GM12878 (cell line): Measurements from ENCODE around the gene BBS5. TPM values are rescaled to one million over a fixed set of nuclear protein-coding genes. Genes with fewer than 3 reads are reported as not detected.

Experiments used
- ATAC-seq: fragments of 200-7000 bp; cut with Tn5 transposase; 3 replicates; pipeline ENCODE4 v1.9.1; 2020; ENCODE audit warnings: mild to moderate bottlenecking, moderate library complexity
- BruUV-seq: library from RNA; stranded (reverse); fragments of 400-500 nt; replicated peaks from 2 replicates; lab custom pipeline; 2021; lab: Mats Ljungman, UMichigan
- CTCF ChIA-PET: fragments of 300-600 bp; sonication (Branson Sonifier 250); formaldehyde crosslinking; extraction: SDS; loops from one replicate; lab custom pipeline; 2021; ENCODE audit warnings: inconsistent platforms; lab: Yijun Ruan, JAX
- POLR2A ChIA-PET: fragments of 350-600 bp; formaldehyde crosslinking; extraction: SDS; loops from one replicate; lab custom pipeline; 2021; ENCODE audit warnings: inconsistent platforms; lab: Charles Lee
- RAD21 ChIA-PET: fragments of 300-600 bp; sonication (Branson Sonifier 250); formaldehyde crosslinking; loops from one replicate; lab custom pipeline; 2023; ENCODE audit warnings: antibody characterized with exemption; ENCODE audit not compliant: unreplicated experiment; lab: Charles Lee
- SMC1A ChIA-PET: fragments of 300-600 bp; sonication (Branson Sonifier 250); formaldehyde crosslinking; loops from one replicate; lab custom pipeline; 2023; ENCODE audit not compliant: unreplicated experiment, uncharacterized antibody; lab: Charles Lee
- DNase-seq: peaks from one replicate; pipeline ENCODE4 v3.0.0-alpha.2; 2011; ENCODE audit warnings: low read depth, low spot score
- FAIRE-seq: peaks from 3 replicates; lab custom pipeline; 2011; peaks lifted over from hg19 to GRCh38; lab: Jason Lieb, UNC
- H2AFZ ChIP-seq: 2 replicates; pipeline ENCODE4 v1.6.0; 2011; ENCODE audit warnings: low read depth, low read length, control low read depth; ENCODE audit not compliant: control insufficient read depth
- H3K27ac ChIP-seq: 2 replicates; pipeline ENCODE4 v1.5.1; 2011; ENCODE audit warnings: control low read depth; ENCODE audit not compliant: control insufficient read depth, insufficient read depth
- H3K27me3 ChIP-seq, 2 experiments: replicated peaks in 1 of 2; 2 replicates each; pipeline versions ENCODE4 v1.6.0 to v1.6.1; 2011; ENCODE audit warnings: low read length in 1 of 2; ENCODE audit not compliant: control insufficient read depth in 2 of 2, insufficient read depth in 2 of 2
- H3K36me3 ChIP-seq, 2 experiments: 2 replicates each; pipeline ENCODE4 v1.5.1; 2011; ENCODE audit warnings: low read length in 1 of 2; ENCODE audit not compliant: control insufficient read depth in 2 of 2, insufficient read depth in 2 of 2
- H3K4me1 ChIP-seq: 2 replicates; pipeline ENCODE4 v1.6.1; 2011; ENCODE audit warnings: mild to moderate bottlenecking, low read length, moderate library complexity, mixed read lengths; ENCODE audit not compliant: control insufficient read depth, insufficient read depth
- H3K4me2 ChIP-seq: 2 replicates; pipeline ENCODE4 v1.6.0; 2011; ENCODE audit warnings: control low read depth; ENCODE audit not compliant: control insufficient read depth, insufficient read depth
- H3K4me3 ChIP-seq: fragments of 200-600 bp; sonication (generic); 2 replicates; pipeline ENCODE4 v1.5.1; 2016
- H3K79me2 ChIP-seq: 2 replicates; pipeline ENCODE4 v1.6.0; 2011; ENCODE audit warnings: low read length; ENCODE audit not compliant: control insufficient read depth, insufficient read depth
- H3K9ac ChIP-seq: 2 replicates; pipeline ENCODE4 v1.8.0; 2011; ENCODE audit warnings: low read length, control low read depth, mixed read lengths; ENCODE audit not compliant: control insufficient read depth, insufficient read depth
- H3K9me3 ChIP-seq: replicated peaks from 3 replicates; pipeline ENCODE4 v1.5.1; 2011; ENCODE audit warnings: mild to moderate bottlenecking, low read length; ENCODE audit not compliant: control insufficient read depth, insufficient read depth
- H4K20me1 ChIP-seq: 2 replicates; pipeline ENCODE4 v1.6.0; 2011; ENCODE audit not compliant: control insufficient read depth, insufficient read depth
- CBFB ChIP-seq: IDR thresholded peaks from 2 replicates; pipeline ENCODE4 v1.6.1; 2016; ENCODE audit warnings: antibody characterized with exemption, low read depth
- JUNB ChIP-seq: IDR thresholded peaks from 2 replicates; pipeline ENCODE4 v1.6.1; 2016; ENCODE audit warnings: antibody characterized with exemption, mild to moderate bottlenecking
- KAT2A ChIP-seq: conservative IDR thresholded peaks from 2 replicates; pipeline ENCODE4 v1.6.1; 2011; ENCODE audit warnings: low read depth, low read length; ENCODE audit not compliant: control insufficient read depth
- MEF2A ChIP-seq: IDR thresholded peaks from 2 replicates; pipeline ENCODE4 v1.6.1; 2011; ENCODE audit warnings: low read depth, mild to moderate bottlenecking, low read length, moderate library complexity; ENCODE audit not compliant: insufficient read depth
- MXI1 ChIP-seq: fragments of 150-350 bp; IDR thresholded peaks from 2 replicates; pipeline ENCODE4 v1.6.1; 2011; ENCODE audit warnings: low read depth, mild to moderate bottlenecking, inconsistent platforms, low read length, improper control_type of control experiment
- PML ChIP-seq: IDR thresholded peaks from 2 replicates; pipeline ENCODE4 v1.6.1; 2012; ENCODE audit warnings: low read length, inconsistent platforms
- POLR2A ChIP-seq: IDR thresholded peaks from 2 replicates; pipeline ENCODE4 v1.6.1; 2011; ENCODE audit warnings: low read depth, mild to moderate bottlenecking, low read length
- RAD21 ChIP-seq: IDR thresholded peaks from 2 replicates; pipeline ENCODE4 v1.6.1; 2011; ENCODE audit warnings: mild to moderate bottlenecking, low read depth, low read length, moderate library complexity; ENCODE audit not compliant: insufficient read depth
- RBBP5 ChIP-seq: fragments of 200-600 bp; sonication (generic); conservative IDR thresholded peaks from 2 replicates; pipeline ENCODE4 v1.6.1; 2016
- STAT3 ChIP-seq: IDR thresholded peaks from 2 replicates; pipeline ENCODE4 v1.6.1; 2011; ENCODE audit warnings: low read depth, low read length, improper control_type of control experiment
- SUZ12 ChIP-seq: fragments of 200-600 bp; sonication (generic); IDR thresholded peaks from one replicate; pipeline ENCODE4 v1.6.1; 2018; ENCODE audit warnings: antibody characterized with exemption, mild to moderate bottlenecking; ENCODE audit not compliant: unreplicated experiment
- TCF7 ChIP-seq: IDR thresholded peaks from 2 replicates; pipeline ENCODE4 v1.6.1; 2014; ENCODE audit warnings: antibody characterized with exemption, borderline replicate concordance
- ZNF274 ChIP-seq: IDR thresholded peaks from one replicate; pipeline ENCODE4 v1.8.0; 2011; ENCODE audit not compliant: insufficient read length, insufficient read depth
- WGBS: methylation state at CpG from one replicate; pipeline ENCODE4 v1.1.6; 2016; ENCODE audit warnings: low lambda C conversion rate; ENCODE audit not compliant: insufficient replicate concordance, insufficient coverage; ENCODE audit errors: missing lambda C conversion rate; 5-methylcytosine and 5-hydroxymethylcytosine counted together
- in situ Hi-C: fragments of 300-500 bp; cut with MboI; formaldehyde crosslinking; loops from 9 replicates; pipeline ENCODE4 v1.14.3; 2018; ENCODE audit warnings: mixed read lengths
- intact Hi-C: fragments of 100-400 bp; cut with micrococcal nuclease; formaldehyde crosslinking; loops from one replicate; pipeline ENCODE4 v1.14.2; 2022; ENCODE audit not compliant: unreplicated experiment
- polyA plus RNA-seq, 11 experiments: library from polyadenylated mRNA; depleted of rRNA in 4 of 11; unstranded in 6 of 11; stranded (reverse) in 5 of 11; fragments of >200 nt; fragmentation: Nextera tagmentation in 4 of 11; fragmentation: Illumina TruSeq in 1 of 11; extraction: Ambion mirVana in 4 of 11; extraction: Trizol in 1 of 11; gene quantifications; 1 replicate in 1 of 11; 2 replicates in 10 of 11; pipeline versions ENCODE4 v1.2.1 to v1.2.3, GENCODE V29; 2011 to 2016; ENCODE audit warnings: inconsistent platforms in 2 of 11, missing spikeins in 2 of 11, low read depth in 1 of 11
- total RNA-seq, 4 experiments: library from RNA; depleted of rRNA in 3 of 4; stranded (reverse); fragments of >200 nt in 3 of 4; fragmentation: Illumina TruSeq in 1 of 4; extraction: Trizol in 1 of 4; gene quantifications; 2 replicates each; pipeline versions ENCODE4 v1.2.1 to v1.2.3, GENCODE V29; 2013 to 2021
- TF ChIP-seq, protein P1 (sequence below): fragments of 450-650 bp; IDR thresholded peaks from 2 replicates; pipeline ENCODE4 v1.6.1; 2017; ENCODE audit warnings: antibody characterized with exemption, mild to moderate bottlenecking, moderate library complexity
- TF ChIP-seq, protein P2 (sequence below): IDR thresholded peaks from 2 replicates; pipeline ENCODE4 v1.6.1; 2012; ENCODE audit warnings: low read depth, low read length, improper control_type of control experiment

BBS5 gene
- total and polyA plus RNA-seq, 10 of the 15 experiments (the other 5 are each of a cell fraction or from before 2014, with no cell fraction given), result 0.56 to 3.4 (median 1.6) TPM

DNA sequence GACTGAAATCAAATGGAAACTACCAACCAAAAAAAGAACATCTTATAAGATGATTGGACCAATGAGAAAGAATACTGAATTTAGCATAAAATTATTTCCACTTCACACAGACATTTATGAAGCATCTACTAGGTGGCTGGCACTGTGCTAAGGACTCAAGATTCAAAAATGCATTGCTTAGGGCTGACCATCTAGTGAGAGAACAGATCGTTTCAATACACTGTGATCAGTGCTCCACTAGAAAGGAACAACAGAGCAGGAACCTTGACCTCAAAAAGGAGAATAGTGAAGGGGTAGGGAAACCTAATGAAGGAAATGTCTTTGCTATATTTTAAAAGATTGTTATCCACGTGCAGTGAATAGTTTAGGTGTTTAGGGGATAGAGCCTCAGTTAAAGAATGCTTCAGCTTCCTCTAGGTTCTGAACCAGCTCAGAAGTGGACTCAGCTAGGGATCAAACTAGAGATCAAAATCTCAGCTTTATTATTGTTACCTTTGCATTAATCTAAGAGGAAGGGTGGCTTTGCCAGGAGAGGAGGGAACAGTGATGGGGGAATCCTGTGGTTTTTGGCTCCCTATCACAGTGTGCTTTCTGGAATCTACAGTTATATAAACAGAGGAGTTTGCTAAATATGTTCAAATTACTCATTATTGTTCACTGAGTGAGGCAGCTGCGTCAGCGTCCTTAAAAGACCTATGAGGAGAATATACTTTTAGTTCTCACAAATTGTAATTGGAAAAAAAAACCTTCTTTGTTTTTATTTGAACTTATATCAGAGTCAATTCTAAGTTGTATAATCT lies 16.2 kb upstream of the BBS5 start (continued):
- TF ChIP-seq, protein P1, sequence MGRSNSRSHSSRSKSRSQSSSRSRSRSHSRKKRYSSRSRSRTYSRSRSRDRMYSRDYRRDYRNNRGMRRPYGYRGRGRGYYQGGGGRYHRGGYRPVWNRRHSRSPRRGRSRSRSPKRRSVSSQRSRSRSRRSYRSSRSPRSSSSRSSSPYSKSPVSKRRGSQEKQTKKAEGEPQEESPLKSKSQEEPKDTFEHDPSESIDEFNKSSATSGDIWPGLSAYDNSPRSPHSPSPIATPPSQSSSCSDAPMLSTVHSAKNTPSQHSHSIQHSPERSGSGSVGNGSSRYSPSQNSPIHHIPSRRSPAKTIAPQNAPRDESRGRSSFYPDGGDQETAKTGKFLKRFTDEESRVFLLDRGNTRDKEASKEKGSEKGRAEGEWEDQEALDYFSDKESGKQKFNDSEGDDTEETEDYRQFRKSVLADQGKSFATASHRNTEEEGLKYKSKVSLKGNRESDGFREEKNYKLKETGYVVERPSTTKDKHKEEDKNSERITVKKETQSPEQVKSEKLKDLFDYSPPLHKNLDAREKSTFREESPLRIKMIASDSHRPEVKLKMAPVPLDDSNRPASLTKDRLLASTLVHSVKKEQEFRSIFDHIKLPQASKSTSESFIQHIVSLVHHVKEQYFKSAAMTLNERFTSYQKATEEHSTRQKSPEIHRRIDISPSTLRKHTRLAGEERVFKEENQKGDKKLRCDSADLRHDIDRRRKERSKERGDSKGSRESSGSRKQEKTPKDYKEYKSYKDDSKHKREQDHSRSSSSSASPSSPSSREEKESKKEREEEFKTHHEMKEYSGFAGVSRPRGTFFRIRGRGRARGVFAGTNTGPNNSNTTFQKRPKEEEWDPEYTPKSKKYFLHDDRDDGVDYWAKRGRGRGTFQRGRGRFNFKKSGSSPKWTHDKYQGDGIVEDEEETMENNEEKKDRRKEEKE, result no peak
- no peak for TF ChIP-seq POLR2A
- no peak for TF ChIP-seq TCF7
- TF ChIP-seq JUNB, result no peak
- TF ChIP-seq PML, result no peak
- no peak for TF ChIP-seq MEF2A
- TF ChIP-seq, protein P2, sequence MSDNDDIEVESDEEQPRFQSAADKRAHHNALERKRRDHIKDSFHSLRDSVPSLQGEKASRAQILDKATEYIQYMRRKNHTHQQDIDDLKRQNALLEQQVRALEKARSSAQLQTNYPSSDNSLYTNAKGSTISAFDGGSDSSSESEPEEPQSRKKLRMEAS, result no peak
- TF ChIP-seq MXI1, result no peak
- TF ChIP-seq CBFB, result no peak

DNA sequence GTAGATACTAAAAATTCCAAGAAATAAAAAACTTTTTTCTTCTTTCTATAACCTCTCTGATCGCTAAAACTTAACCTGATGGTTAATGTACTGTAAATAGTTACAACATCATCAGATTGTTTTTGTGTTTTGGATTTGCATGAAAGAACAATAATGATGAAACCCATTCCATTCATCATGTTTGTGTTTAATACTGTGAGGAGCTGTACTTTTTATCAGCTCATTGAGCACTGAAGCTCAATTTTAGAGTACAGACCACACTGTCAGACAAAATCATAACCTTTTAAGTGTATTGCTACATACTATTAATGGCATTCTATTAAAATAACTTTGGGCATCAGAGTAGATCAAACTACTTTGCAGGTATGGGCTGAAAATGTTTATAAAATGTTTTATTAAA lies 14.8 kb upstream of the BBS5 start:
- ChIA-PET CTCF (interaction anchor here (0.7 to 1.4 kb wide), 2 partner anchors 16 to 351 kb away, joined by 3 to 4 read pairs; no protein-coding TSS in a partner anchor), RAD21 (no interaction called here), POLR2A (no interaction called here), SMC1A (interaction anchor here (0.6 kb wide), 1 partner anchor 447 kb away, joined by 3 read pairs; no protein-coding TSS in a partner anchor)
- Histone ChIP-seq H3K4me2 (no peak overlapping the region), H3K36me3 (no peaks in the 10 kb centered on the region), H3K9me3 (no peaks in the 10 kb centered on the region), H2AFZ (no peak overlapping the region), H4K20me1 (no peaks in the 10 kb centered on the region), H3K79me2 (no peaks in the 10 kb centered on the region), H3K27me3 (no peaks in the 10 kb centered on the region), H3K9ac (no peak overlapping the region), H3K4me3 (no peak overlapping the region), H3K27ac (no peak overlapping the region), H3K4me1 (no peaks in the 10 kb centered on the region)
- DNase-seq (no peak), ATAC-seq (no peak), FAIRE-seq (no peak)
- no TSS peak for BruUV-seq
- in situ Hi-C loops (no loop called here), intact Hi-C loops (no loop called here)
- WGBS, result 95% methylated on average over 1 of the region's 1 CpG
- TF ChIP-seq SUZ12 (no peak), RBBP5 (no peak), RAD21 (no peak), STAT3 (no peak), JUNB (no peak), KAT2A (no peak), ZNF274 (no peak)
